ENCODE measurements around the gene FICD.

GRCh38 chr12:108509806-108510205 is 5.3 kb upstream of the FICD start:
- TF ChIP-seq CTCF (IDR thresholded peaks at IDR 0.05; ENCODE audit: insufficient read depth, low read length, poor library complexity, severe bottlenecking) (no peak), EZH2phosphoT487 (conservative IDR thresholded peaks at IDR 0.05; ENCODE audit: low read length) (no peak)

All from SU-DHL-6 (cell line).